Activated CD8-positive, alpha-beta T cell treated with anti-CD3 and anti-CD28 coated beads for 36 hours (primary cell): Measurements from ENCODE around the gene MKNK1. TPM values are rescaled to one million over a fixed set of nuclear protein-coding genes. Genes with fewer than 3 reads are reported as not detected.

Source experiments
- ATAC-seq: fragments of 200-7000 bp; cut with Tn5 transposase; one replicate; pipeline ENCODE4 v1.10.0; 2021; ENCODE audit warnings: mild to moderate bottlenecking, moderate library complexity
- CTCF ChIA-PET: fragments of 350-600 bp; sonication (Branson Sonifier 250); formaldehyde crosslinking; loops from one replicate; lab custom pipeline; 2021; ENCODE audit warnings: antibody characterized with exemption; lab: Charles Lee
- POLR2A ChIA-PET: fragments of 350-600 bp; sonication (Branson Sonifier 250); formaldehyde crosslinking; loops from one replicate; lab custom pipeline; 2021; ENCODE audit warnings: antibody characterized with exemption; lab: Charles Lee
- DNase-seq: peaks from one replicate; pipeline ENCODE4 v3.0.0-alpha.2; 2020
- H3K27ac Mint-ChIP-seq: one replicate; pipeline ENCODE4 v1.8.0; 2021; ENCODE audit warnings: mild to moderate bottlenecking, mixed read lengths
- H3K27me3 Mint-ChIP-seq: one replicate; pipeline ENCODE4 v1.8.0; 2021; ENCODE audit warnings: mixed read lengths
- H3K36me3 Mint-ChIP-seq: one replicate; pipeline ENCODE4 v1.8.0; 2021; ENCODE audit warnings: low read depth, mixed read lengths
- H3K4me1 Mint-ChIP-seq: one replicate; pipeline ENCODE4 v1.8.0; 2021; ENCODE audit warnings: low read depth, mixed read lengths
- H3K4me3 Mint-ChIP-seq: one replicate; pipeline ENCODE4 v1.8.0; 2021; ENCODE audit warnings: mild to moderate bottlenecking, moderate library complexity, mixed read lengths
- H3K9me3 Mint-ChIP-seq: one replicate; pipeline ENCODE4 v1.8.0; 2021; ENCODE audit warnings: mixed read lengths
- intact Hi-C: fragments of 100-400 bp; cut with micrococcal nuclease; formaldehyde crosslinking; loops from one replicate; pipeline ENCODE4 v1.10.0; 2022
- total RNA-seq, 2 experiments: library from RNA; stranded (reverse); gene quantifications; one replicate each; pipeline ENCODE4 v1.2.3, GENCODE V29; 2021
- TF ChIP-seq, protein P1 (sequence below): fragments of 200-600 bp; IDR thresholded peaks from one replicate; pipeline ENCODE4 v1.8.0; 2022; ENCODE audit warnings: antibody characterized with exemption, mild to moderate bottlenecking

MKNK1 gene
- total RNA-seq, 2 experiments from 2014 or later: 31.1 to 35.5 TPM

- H3K36me3 Mint-ChIP-seq: no peaks in the 10 kb centered on the region
- intact Hi-C loops: loop anchor here (5.0 to 10.0 kb wide), 2 partner anchors 50 to 108 kb away; partner anchors contain the start of gene ATPAF1
- peak overlapping the region; percentile 86 for H3K27ac Mint-ChIP-seq
- ChIA-PET POLR2A (interaction anchor here (1.2 to 6.4 kb wide), 7 partner anchors 8 to 314 kb away, joined by 3 to 55 read pairs (median 4); partner anchors contain the start of genes ATPAF1, LRRC41, MKNK1 and UQCRH), CTCF (interaction anchor here (0.6 to 5.4 kb wide), 6 partner anchors 13 to 108 kb away, joined by 3 to 47 read pairs (median 3); partner anchors contain the start of gene MKNK1)
- H3K9me3 Mint-ChIP-seq: no peaks in the 10 kb centered on the region
- H3K4me3 Mint-ChIP-seq: peak overlapping the region; percentile 88
- peaks cover 46% of the 10 kb centered on the region for H3K4me1 Mint-ChIP-seq
- no peak for ATAC-seq
- no peaks in the 10 kb centered on the region for H3K27me3 Mint-ChIP-seq
- DNase-seq: no peak
- TF ChIP-seq, protein P1, sequence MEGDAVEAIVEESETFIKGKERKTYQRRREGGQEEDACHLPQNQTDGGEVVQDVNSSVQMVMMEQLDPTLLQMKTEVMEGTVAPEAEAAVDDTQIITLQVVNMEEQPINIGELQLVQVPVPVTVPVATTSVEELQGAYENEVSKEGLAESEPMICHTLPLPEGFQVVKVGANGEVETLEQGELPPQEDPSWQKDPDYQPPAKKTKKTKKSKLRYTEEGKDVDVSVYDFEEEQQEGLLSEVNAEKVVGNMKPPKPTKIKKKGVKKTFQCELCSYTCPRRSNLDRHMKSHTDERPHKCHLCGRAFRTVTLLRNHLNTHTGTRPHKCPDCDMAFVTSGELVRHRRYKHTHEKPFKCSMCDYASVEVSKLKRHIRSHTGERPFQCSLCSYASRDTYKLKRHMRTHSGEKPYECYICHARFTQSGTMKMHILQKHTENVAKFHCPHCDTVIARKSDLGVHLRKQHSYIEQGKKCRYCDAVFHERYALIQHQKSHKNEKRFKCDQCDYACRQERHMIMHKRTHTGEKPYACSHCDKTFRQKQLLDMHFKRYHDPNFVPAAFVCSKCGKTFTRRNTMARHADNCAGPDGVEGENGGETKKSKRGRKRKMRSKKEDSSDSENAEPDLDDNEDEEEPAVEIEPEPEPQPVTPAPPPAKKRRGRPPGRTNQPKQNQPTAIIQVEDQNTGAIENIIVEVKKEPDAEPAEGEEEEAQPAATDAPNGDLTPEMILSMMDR: no peak
These were observed 13.2 kb upstream of the MKNK1 start for GRCh38 chr1:46617108-46617800.

GRCh38 chr1:46616277-46617107 is 12.4 kb upstream of the MKNK1 start, which contains the start of gene MOB3C:
Gene MOB3C (minus strand): TSS chr1:46616811. CDS start chr1:46613321, 3,490 bp downstream.
- TF ChIP-seq, protein P1: no peak
- no peaks in the 10 kb centered on the region for H3K27me3 Mint-ChIP-seq
- no peaks in the 10 kb centered on the region for H3K36me3 Mint-ChIP-seq
- H3K27ac Mint-ChIP-seq: peak within 1 kb of the TSS; percentile 91
- peak; percentile 74 for DNase-seq
- peak; percentile 65 for ATAC-seq
- H3K4me1 Mint-ChIP-seq: peaks cover 47% of the 10 kb centered on the region
- no peaks in the 10 kb centered on the region for H3K9me3 Mint-ChIP-seq
- ChIA-PET POLR2A (interaction anchor here (0.7 to 6.4 kb wide), 8 partner anchors 9 to 313 kb away, joined by 3 to 55 read pairs (median 4); partner anchors contain the start of genes LRRC41, MKNK1 and UQCRH), CTCF (interaction anchor here (0.8 to 5.4 kb wide), 4 partner anchors 12 to 109 kb away, joined by 3 to 47 read pairs (median 4); partner anchors contain the start of gene MKNK1)
- peak within 1 kb of the TSS; percentile 88 for H3K4me3 Mint-ChIP-seq
- intact Hi-C loops: loop anchor here (5.0 to 10.0 kb wide), 2 partner anchors 51 to 108 kb away; partner anchors contain the start of gene ATPAF1

DNA sequence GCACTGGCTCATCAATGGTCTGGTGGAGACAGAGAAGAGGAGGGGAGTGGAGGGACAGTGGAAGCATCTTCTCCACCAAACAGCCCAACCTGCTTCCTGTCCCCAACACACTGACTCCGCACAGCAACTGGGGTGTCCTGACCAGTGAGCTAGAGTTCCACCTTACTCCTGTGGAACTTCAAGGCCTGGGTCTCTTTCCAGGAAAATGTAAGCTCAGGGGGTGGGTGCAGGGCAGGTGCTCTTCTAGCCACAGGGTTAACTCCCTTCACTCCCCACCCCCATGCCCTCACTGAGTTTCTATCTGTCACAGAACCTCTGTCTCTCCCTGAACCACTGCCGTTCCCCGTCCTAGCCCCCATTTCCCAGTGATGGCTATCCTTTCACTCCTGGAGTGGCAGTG is 11.7 kb upstream of the MKNK1 start:
- peak; percentile 48 for DNase-seq
- TF ChIP-seq, protein P1: no peak
- Mint-ChIP-seq H3K27me3 (no peaks in the 10 kb centered on the region), H3K36me3 (no peaks in the 10 kb centered on the region), H3K27ac (peak overlapping the region; percentile 91), H3K4me1 (peaks cover 49% of the 10 kb centered on the region), H3K9me3 (no peaks in the 10 kb centered on the region), H3K4me3 (peak overlapping the region; percentile 88)
- ChIA-PET CTCF (interaction anchor here (1.2 to 5.4 kb wide), 2 partner anchors 11 to 83 kb away, joined by 4 to 47 read pairs; partner anchors contain the start of gene MKNK1), POLR2A (interaction anchor here (0.7 to 6.4 kb wide), 6 partner anchors 8 to 312 kb away, joined by 3 to 55 read pairs (median 4); partner anchors contain the start of genes LRRC41, MKNK1 and UQCRH)
- intact Hi-C loops: loop anchor here (5.0 to 10.0 kb wide), 2 partner anchors 52 to 109 kb away; partner anchors contain the start of gene ATPAF1
- peak; percentile 43 for ATAC-seq

DNA sequence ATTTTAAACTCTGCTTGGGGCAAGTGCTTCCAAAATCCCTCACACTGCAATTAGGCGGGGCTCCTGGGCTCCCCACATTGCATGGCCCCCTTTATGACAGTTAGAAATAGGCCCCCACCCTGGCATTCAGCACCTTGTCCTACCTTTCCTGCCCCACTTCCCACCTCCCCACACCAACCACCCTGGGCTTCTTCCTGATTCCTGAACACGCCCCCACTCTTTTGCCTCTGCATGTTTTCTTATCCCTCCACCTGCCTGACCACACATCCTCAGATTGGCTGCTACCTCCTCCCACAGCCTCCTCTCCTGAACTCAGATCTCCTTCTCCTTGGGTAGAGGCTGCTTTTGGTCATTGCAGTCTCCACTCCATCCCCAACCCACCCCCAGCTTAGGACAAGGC is 11.0 kb upstream of the MKNK1 start:
- ChIA-PET CTCF (interaction anchor here (1.4 to 5.4 kb wide), 2 partner anchors 11 to 100 kb away, joined by 3 to 47 read pairs; partner anchors contain the start of gene MKNK1), POLR2A (interaction anchor here (0.8 to 6.4 kb wide), 4 partner anchors 11 to 312 kb away, joined by 3 to 55 read pairs (median 4); partner anchors contain the start of genes LRRC41, MKNK1 and UQCRH)
- TF ChIP-seq, protein P1: no peak
- Mint-ChIP-seq H3K4me1 (peaks cover 49% of the 10 kb centered on the region), H3K36me3 (no peaks in the 10 kb centered on the region), H3K27ac (peak overlapping the region; percentile 91), H3K9me3 (no peaks in the 10 kb centered on the region), H3K27me3 (no peaks in the 10 kb centered on the region), H3K4me3 (peak overlapping the region; percentile 88)
- ATAC-seq: no peak
- intact Hi-C loops: loop anchor here (5.0 to 10.0 kb wide), 2 partner anchors 52 to 110 kb away; partner anchors contain the start of gene ATPAF1
- no peak for DNase-seq
